HG02588 (cell line): ENCODE results near the gene TXNL4A.

ENCODE experiments used
- ATAC-seq: cut with Tn5 transposase; IDR thresholded peaks from one replicate; pipeline ENCODE4 v1.9.1; 2021; ENCODE audit warnings: mild to moderate bottlenecking, moderate library complexity; ENCODE audit not compliant: unreplicated experiment

Gene TXNL4A

DNA sequence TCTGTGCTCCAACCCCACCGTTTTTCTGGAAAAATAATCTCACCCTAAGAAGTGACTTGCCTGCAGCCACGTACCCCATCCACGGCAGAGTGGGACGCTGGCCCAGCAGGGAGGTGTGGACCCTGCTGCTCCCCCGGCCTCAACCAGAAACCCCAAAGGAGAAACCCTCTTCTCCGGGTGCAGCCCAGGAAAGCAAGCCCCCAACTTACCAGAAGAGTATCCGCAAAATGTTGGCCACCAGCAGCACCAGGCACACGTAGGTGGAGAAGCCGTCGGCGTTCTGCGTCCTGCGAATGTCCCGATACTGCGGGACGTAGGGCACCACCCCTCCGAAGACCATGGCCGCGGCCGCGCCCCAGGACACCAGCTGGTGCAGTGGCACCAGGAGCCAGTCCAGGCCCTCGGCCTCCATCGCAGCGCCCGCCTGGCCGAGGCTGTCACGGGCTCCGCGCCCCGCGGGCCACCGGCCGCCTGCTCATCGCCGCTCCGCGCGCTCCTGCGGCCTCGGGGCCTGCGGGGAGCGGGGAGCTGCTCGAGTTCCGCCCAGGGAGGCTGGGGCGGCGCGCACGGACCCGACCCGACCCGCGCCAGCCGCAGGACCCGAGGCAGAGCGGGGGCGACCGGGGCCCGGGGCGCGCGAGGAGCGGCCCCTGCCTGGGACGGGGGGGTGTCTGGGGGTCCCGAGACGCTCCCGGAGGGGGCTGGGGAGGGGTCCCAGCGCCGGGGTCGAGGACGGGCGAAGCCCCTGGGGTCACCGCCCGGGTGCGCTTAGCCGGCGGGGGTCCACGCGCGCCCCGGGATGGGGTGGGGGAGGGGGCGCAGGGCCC lies 37.6 kb downstream of the TXNL4A start:
- peak; percentile 27 for ATAC-seq

DNA sequence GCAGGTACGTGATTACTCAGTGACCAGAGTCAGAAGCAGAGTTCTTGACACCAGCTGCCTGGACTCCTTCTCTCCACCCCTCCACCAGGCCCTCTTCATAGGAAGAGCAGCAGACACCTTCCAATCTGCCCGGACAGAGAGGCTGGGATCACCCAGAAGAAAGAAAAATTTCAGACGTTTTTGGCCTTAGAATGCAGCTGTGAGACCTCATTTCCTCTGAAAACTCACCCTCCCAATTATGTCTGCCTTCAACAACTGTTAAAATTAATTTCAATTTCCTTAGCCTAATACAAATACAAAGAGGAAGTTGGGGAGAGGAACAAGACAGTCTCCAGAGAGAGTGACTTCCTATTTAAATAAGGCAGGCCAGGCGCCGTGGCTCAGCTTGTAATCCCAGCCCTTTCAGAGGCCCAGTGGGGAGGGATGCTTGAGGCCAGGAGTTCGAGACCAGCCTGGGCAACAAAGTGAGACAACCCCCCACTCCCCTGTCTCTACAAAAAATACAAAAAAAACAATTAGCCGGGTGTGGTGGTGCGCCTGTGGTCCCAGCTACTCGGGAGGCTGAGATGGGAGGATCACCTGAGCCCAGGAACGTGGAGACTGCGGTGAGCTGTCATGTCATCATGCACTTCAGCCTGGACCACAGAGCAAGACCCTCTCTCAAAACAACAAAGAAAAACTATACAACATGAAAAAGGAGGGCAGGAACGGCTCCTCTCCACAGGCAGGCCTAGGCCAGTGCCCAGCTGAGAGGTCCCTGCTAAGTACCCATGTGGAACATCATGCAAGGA lies 38.5 kb downstream of the TXNL4A start:
- no peak for ATAC-seq

DNA sequence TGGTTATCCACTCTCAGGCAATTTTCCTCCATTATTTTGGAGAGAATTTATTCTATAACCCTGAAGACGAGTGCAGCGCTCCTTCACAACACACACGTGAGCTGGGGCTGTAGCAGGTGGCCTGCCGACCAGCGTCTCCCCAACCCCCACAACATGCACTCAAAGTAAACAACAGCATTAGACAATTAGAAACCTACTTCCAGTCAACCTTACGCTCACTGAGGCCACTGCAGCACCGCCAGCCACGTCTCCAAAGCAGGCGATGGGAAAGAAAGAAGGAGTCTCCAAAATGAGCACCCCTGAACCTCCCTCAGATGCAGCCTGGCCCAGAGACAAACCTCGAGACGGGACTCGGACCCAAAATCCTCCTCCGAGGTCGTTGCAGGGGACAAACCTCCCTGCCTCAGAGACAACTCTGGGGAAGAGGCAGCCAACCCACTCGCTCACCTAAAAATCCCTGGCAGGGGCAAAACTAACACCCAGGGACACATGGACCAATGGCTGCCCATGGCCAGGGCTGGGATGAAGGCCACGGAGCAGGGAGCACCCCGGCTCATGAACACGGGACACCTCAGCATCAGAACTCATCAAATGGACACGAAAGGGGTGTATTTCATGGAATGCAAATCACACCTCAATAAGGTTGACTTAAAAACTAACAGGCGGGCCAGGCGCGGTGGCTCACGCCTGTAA lies 39.5 kb downstream of the TXNL4A start:
- no peak for ATAC-seq

DNA sequence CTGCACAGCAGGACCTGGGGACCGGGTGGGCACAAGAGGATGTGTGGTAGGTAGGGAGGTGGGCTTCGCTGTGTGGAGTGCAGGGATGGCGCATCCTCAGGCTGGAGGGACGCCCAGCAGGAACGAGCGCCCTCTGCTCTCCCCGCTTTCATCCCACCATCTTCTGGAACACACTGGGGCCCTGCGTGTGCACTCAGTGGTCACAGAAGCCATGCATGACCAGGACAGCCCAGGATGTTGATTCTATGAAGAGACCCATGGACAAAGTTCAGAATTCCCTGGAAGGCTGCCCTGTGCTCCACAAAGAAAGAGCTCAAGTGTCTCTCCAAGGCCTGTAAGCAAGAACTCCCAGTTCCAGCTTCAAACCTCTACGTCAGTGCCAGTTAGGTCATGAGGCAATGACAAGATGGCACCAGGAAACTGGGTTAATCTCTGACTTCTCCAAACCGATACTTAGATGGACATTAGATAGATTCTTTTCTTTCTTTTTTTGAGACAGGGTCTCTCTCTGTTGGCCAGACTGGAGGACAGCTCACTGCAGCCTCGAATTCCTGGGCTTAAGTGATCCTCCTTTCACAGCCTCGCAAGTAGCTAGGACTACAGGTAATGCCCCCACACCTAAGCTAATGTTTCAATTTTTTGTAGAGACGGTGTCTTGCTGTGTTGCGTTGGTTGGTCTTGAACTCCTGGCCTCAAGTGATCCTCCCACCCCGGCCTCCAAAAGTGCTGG lies 40.3 kb downstream of the TXNL4A start:
- ATAC-seq = no peak

DNA sequence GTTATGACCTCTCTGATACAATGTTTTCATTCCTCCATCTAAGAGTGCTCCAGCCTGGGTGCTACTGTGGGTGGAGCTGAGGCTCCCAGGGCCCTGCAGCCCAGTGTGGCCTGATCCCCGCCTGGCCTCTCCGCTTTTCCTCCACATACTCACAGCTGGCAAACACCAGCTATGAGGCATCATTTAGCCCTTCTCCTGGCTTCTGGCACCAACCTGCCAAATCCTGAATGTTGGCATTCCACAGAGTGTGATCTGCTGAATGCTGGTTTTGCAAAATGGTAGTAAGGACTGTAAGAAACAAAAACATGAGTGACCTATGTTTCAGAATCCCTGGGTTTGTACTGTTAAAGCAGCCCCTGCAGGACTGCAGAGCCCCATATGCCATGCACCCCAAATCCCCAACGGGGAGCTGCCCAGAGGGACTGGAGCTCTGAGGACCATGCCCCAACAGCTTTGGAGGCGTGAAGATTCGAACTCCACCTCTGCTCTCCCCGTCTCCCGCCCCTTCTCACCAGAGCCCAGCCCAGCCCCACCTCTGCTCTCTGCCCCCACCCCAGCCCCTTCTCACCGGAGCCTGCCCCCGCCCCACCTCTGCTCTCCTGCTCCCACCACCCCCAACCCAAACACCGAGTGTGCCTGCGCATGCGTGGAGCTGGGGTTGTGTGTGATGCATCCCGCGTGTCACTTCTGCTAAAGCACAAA lies 41.2 kb downstream of the TXNL4A start:
- no peak for ATAC-seq

DNA sequence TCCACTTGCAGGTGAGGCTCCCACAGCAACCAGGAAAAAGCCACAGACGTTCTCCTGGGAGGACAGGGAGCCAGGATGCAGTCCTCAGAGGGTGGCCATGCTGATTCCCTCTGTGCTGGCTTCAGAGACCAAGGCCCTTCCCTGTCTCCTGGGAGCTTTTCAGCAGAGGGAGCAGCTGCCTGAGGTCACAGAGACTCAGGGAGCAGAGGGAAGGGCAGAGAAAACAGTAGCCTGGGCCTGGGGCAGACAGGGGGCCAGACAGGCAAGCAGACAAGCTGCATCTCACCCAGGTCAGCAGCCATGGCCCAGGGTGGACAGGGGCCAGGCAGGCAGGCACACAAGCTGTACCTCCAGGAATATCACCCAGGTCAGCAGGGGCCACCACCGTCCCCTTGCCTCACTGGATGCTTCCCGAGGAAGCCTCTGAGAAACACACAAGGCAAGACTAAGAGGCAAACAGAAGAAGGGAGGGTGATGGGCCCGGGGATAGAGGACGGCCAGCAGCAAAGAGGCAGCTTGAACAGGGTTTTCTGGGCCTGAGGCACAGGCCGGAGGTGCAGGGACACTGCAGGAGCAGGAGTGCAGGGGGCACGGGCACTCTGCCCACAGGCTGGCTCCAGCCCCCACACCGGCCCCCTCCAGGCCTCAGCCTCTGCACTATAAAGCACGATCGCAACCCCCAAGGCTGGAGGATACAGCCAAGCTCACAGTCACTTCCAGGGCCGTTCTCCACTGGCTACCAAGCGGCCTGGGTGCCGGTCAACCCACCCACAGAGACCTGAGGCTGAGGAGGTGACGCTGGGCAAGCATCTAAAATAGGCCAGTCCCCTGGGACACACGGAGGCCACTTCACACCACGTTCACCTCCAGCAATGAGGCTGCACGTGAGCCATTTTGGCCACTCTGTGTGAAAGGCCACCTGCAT lies 43.0 kb downstream of the TXNL4A start:
- no peak for ATAC-seq

DNA sequence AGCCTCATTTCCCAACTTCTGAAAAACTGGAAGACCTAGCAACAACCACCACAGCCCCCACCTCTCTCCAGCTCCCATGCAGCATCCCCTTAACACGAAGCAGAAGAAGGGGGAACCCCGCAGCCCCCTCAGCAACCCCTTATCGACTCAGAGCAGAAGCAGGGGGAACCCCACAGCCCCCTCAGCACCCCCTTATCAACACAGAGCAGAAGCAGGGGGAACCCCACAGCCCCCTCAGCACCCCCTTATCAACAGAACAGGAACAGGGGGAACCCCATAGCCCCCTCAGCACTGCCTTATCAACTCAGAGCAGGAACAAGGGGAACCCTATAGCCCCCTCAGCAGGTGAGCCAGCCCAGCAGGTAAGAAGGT lies 43.6 kb downstream of the TXNL4A start:
- ATAC-seq = peak; percentile 13

DNA sequence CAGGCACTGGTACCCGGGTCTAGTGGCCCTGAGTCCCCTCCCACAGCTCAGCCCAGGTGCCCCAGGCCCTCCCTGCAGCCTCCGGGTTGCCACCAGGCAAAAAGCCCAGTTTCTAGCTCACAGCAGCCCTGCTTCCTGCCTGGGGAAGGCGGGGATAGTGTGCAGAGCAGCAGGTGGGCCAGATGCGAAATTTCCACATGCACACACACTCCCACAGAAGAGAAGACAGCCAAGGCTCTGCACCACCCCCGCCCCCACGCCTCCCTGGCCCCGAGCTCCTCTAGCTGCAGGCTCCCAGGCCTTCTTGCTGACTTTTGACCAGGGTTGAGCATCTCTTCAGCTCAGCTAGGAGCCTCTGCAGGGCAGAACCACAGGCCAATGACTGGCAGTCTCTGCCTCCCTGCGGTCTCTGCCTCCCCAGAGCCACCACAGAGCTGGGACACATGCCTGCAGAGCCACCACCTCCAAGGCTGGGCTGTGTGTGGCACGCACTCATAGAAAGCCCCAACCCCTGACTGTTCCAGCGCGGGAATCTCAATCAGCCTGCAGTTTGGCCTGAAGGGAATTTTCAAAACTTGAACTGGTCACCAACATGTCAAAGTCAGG lies 44.1 kb downstream of the TXNL4A start:
- peak; percentile 38 for ATAC-seq

DNA sequence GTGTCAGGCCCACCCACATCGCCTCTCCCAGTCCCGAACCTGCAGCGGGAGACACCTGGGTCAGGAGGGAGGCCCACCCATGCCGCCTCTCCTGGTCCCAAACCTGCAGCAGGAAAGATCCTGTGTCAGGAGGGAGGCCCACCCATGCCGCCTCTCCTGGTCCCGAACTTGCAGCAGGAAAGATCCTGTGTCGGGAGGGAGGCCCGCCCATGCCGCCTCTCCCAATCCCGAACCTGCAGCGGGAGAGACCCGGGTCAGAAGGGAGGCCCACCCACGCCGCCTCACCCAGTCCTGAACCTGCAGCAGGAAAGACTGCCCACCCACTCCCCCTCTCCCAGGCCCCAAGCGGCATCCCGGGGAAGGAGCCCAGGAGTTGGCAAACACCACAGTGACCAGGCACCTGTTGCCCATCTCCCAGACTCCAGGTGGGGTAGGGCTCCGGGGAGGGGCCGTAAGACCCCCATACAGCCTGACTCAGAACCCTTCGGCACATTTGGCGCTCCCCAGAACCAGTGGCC lies 44.7 kb downstream of the TXNL4A start:
- no peak for ATAC-seq

DNA sequence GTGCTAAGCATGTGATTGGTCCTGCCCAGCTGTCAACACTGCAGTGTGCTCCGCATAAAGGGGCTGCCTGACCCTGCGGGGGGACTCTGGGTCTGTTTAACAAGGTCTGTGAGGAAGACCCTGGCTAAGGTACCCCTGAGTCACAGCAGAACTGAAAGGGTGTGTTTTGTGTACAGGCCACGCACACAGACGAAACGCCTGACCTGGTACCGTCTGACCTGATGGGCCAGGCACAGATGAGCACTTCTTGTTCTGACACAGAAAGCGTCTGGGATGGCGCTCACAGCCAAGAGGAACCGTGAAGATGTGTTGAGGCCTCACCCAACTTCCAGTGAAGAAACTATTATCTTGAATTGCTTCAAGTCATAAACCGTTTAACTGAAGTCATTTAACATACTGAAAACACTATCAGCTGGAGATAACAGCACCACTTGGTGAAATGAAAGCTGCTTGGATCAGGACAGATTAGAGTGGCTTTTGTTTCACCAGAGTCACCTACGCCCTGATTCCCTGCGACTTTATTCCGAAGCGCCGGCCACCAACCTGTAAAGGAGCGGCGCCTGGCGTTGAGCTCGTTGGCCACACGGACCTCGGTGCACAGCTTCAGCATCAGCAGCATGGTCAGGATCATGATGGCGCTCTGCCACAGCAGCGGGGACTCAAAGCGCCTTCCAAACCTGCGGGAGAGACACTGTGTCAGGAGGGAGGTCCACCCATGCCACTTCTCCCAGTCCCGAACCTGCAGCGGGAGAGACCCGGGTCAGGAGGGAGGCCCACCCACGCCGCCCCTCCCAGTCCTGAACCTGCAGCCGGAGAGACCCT lies 45.4 kb downstream of the TXNL4A start:
- no peak for ATAC-seq

DNA sequence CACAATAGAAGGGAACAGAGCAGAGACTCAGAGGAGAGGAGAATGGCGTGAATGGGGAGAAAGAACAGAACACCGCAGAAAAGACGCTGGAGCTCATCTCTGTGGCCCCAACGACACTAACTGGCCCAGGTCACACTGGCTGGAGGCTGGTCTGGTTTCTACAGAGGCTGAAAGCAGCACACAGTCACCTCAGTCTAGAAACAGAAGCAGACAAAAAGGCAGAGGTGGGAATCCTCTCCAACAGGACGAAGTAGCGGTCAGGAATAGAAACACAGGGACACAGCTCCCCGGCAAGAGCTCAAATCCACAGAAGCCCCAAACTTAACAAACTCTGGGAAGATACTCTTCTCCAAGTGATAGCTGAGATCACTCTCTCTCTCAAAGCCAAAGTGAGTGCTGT lies 46.2 kb downstream of the TXNL4A start:
- no peak for ATAC-seq

DNA sequence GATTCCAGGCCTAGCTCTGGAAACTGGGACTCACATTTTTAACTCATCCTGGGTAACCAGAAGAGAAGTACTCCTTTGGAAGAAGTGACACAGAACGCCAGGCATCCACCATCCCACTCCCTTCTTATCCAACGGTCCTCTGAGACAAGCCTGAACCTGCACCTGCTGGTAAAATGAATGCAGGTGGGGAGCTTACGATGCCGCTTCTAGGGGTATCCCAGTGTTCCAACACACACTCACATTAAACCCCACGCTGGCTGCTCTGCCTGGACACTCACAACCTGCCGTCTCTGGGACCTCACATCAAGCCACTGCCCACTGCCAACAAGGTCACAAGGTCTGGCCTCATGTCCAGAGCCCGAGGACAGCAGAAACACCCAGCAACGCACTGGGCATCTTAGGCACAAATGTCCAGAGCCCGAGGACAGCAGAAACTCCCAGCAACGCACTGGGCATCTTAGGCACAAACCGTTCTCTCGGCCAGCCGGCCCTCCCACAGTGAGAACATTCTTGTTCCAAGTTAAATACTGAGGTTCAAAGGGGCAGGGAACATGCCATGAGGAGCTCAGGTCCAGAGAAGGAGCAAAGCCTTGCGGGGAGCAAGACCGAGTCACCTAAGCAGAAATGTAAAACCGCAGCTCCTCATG lies 46.8 kb downstream of the TXNL4A start:
- no peak for ATAC-seq

DNA sequence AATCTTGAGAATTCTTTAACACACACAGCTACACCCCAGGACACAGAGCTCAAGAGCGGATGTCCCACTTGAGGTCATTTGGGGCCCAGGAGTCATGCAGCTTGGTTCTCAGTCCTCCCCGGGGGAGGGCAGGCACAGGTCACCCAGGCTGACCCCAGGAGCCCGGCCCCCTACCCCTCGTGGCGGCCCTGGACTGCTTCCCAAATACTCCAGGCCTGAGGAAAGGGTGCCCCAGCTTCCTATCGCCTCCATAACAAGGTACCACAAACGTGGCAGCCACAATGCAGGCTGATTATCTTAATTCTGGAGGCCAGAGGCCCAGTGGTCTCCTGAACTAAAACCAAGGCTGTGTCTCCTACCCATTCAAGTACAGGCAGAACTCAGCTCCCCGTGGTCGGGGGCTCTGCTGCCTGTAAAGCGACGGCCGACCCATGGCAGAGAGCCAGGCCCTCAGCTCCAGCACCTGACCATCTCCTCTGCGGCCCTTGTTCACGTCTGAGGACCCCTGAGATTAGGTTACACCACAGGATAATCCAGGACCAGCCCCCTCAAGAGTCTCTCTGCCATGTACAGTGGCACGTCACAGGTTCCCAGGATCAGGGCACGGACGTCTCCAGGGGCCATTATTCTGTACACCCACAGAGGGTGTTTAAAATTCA lies 47.4 kb downstream of the TXNL4A start:
- ATAC-seq = no peak

DNA sequence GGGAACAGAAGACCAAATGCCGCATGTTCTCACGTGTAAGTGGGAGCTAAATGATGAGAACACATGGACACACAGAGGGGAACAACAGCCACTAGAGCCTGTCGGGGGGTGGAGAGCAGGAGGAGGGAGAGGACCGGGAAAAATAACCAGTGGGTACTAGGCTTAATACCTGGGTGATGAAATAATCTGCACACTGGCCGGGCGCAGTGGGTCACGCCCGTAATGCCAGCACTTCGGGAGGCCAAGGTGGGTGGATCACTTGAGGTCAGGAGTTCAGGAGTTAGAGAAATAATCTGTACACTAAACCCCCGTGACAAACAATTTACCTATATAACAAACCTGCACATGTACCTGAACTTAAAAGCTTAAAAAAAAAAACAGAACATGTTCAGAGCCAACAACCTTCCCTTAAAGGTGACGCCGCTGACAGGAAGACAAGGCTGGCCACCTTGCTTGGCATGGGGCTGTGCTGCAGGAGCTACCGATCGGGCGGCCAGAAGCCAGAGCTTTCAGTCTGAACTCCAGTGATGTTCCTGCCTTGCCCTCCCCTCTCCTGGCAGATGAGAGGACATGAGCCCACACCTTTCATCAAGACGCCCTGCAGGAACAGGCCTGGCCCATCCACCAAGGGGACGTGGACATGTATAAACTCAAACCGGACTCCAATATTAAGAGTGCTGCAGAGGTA lies 48.1 kb downstream of the TXNL4A start:
- ATAC-seq = no peak

DNA sequence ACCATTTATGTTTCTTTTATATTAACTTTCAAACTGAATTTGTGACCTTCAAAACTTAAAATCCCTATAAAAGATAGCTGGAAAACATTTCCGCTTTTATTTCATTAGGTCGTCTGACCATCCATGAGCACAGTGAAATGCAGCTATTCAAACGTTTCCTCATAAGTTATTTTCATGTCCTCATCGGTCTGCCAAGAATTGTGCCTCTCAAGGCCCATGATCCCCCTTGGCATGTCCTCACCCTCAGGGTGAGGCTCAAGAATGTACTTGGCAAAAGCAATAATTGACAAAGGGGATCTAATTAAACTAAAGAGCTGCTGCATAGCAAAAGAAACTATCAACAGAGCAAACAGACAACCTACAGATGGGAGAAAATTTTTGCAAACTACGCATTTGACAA lies 49.3 kb downstream of the TXNL4A start:
- ATAC-seq = no peak

DNA sequence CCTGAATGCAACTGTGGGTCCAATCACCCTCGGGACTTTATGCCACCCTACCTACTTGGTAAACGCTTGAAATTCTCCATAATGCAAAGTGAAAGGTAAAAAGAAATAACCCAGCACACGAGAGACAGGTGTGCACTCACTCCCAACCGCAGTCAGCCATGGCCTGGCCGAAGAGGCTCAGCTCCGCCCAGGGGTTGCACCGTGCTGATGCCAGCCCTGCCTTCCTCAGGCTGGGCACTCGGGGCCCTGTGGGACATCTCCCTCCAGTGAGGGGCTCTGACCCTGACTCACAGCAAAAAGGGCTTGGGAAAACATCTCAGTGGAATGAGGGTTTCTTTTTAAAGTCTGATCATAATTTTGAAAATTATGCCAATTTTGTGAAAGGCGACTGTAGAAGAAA lies 50.2 kb downstream of the TXNL4A start:
- no peak for ATAC-seq
